Lung (tissue), 12 donors: ENCODE data around the gene CDKN2A. TPM values are rescaled to one million over a fixed set of nuclear protein-coding genes. Genes with fewer than 3 reads are reported as not detected.

Experiments used
- ATAC-seq: fragments of 200-7000 bp; cut with Tn5 transposase; one replicate; pipeline ENCODE4 v1.9.1; 2020; ENCODE audit warnings: moderate number of reproducible peaks; ENCODE audit not compliant: insufficient read depth, low FRiP score
- DNase-seq, 3 donors: peaks; one replicate each; pipeline ENCODE4 v3.0.0-alpha.2; 2013 to 2017
- H3K27ac ChIP-seq, 2 donors: one replicate each; pipeline ENCODE4 v1.5.1; 2013; ENCODE audit warnings: mild to moderate bottlenecking in 2 of 2, moderate library complexity in 2 of 2, control low read depth in 1 of 2, inconsistent platforms in 1 of 2, low read depth in 1 of 2, low read length in 1 of 2
- H3K27me3 ChIP-seq, 3 donors: one replicate each; pipeline ENCODE4 v1.5.1; 2013; ENCODE audit warnings: low read length in 2 of 3; ENCODE audit not compliant: control insufficient read depth in 3 of 3, insufficient read depth in 3 of 3
- H3K36me3 ChIP-seq, 4 donors: one replicate each; pipeline ENCODE4 v1.5.1; 2013; ENCODE audit warnings: low read length in 4 of 4, mild to moderate bottlenecking in 1 of 4, moderate library complexity in 1 of 4; ENCODE audit not compliant: control insufficient read depth in 4 of 4, insufficient read depth in 4 of 4
- H3K4me1 ChIP-seq, 5 donors: one replicate each; pipeline ENCODE4 v1.5.1; 2013; ENCODE audit warnings: low read length in 5 of 5, mild to moderate bottlenecking in 2 of 5, moderate library complexity in 1 of 5; ENCODE audit not compliant: control insufficient read depth in 5 of 5, insufficient read depth in 5 of 5
- H3K4me3 ChIP-seq: one replicate; pipeline ENCODE4 v1.5.1; 2013; ENCODE audit warnings: mild to moderate bottlenecking, control low read depth, moderate library complexity
- H3K9ac ChIP-seq, 2 donors: one replicate each; pipeline ENCODE4 v1.5.1; 2013; ENCODE audit warnings: low read length in 2 of 2, control low read depth in 1 of 2; ENCODE audit not compliant: insufficient read depth in 1 of 2
- H3K9me3 ChIP-seq, 4 donors: one replicate each; pipeline ENCODE4 v1.5.1; 2013; ENCODE audit warnings: low read length in 3 of 4, mild to moderate bottlenecking in 1 of 4, moderate library complexity in 1 of 4; ENCODE audit not compliant: control insufficient read depth in 4 of 4, insufficient read depth in 3 of 4
- CTCF ChIP-seq: IDR thresholded peaks from 2 replicates; pipeline ENCODE4 v1.5.1; 2012; ENCODE audit warnings: mild to moderate bottlenecking; ENCODE audit errors: control extremely low read depth, extremely low read depth
- WGBS, 2 donors: extraction: QIAGEN DNeasy Blood & Tissue Kit; methylation state at CpG; one replicate each; pipeline ENCODE4 v1.1.7; 2013; 5-methylcytosine and 5-hydroxymethylcytosine counted together
- polyA plus RNA-seq, 2 donors: library from polyadenylated mRNA; stranded (reverse); fragments of 200-250 nt; gene quantifications; one replicate each; pipeline ENCODE4 v1.2.1, GENCODE V29; 2013
- total RNA-seq, 2 donors: library from RNA; depleted of rRNA in 1 of 2; stranded (reverse); fragments of >200 nt in 1 of 2; gene quantifications; one replicate each; pipeline ENCODE4 v1.2.1, GENCODE V29; 2014 to 2021
- donor health status: control.
- donor health status: control.
- donor health status: Bipolar disorder and iron deficiency.
- donor health status: healthy.
- donor health status: DM: yes; HTN: yes; CAD: no.

The CDKN2A gene
- total and polyA plus RNA-seq, 4 donors = 0.54 to 4.8 (median 1.1) TPM

DNA sequence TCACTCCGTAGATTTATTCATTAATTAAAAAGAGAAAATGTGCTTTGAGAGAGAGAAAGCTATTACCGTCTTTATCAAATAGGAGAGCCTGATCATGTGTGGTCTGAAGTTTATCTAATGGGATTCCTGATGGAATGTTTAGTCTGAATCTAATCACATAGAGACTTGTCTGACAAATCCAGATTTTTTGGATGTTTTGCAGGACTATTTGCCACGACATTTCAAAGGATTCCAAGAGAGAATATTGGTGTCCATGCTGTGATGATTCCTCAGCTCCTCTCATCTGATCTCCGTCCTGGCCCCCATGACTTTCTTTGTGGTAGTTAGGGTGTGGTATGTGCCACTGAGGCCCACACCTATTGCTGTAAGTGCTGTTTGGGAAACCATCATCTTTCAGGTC lies 35.0 kb upstream of the CDKN2A start:
- H3K9ac ChIP-seq = no peak overlapping the region
- H3K36me3 ChIP-seq = no peaks in the 10 kb centered on the region
- TF ChIP-seq CTCF = no peak
- ATAC-seq = no peak
- DNase-seq = no peak
- no peak overlapping the region for H3K27ac ChIP-seq
- 73 to 79% methylated on average over 4 of the region's 4 CpGs for WGBS, 2 donors
- peaks cover 0 to 1% (median 0%) of the 10 kb centered on the region in 5 donors for H3K4me1 ChIP-seq
- no peak overlapping the region for H3K4me3 ChIP-seq
- no peaks in the 10 kb centered on the region for H3K27me3 ChIP-seq
- no peaks in the 10 kb centered on the region for H3K9me3 ChIP-seq

DNA sequence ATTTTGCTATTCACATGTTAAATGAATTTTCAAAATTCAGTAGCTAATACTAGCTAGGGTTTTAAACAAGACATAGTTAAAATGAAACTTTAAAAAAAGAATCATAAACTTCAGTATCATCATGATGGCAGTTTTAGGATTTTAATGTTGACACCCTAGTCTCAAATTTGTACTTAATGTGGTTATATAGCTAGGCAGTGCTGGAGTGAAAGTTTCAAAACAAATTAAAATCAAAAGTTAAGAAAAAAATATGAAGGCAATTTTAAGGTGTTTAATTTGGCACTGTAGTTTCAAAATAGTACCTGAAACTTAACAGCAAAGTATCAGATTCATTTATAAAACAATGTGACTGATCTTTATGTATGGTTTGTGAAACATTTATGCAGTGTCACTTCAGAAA lies 34.2 kb upstream of the CDKN2A start:
- H3K27me3 ChIP-seq = no peaks in the 10 kb centered on the region
- DNase-seq = no peak
- H3K36me3 ChIP-seq = no peaks in the 10 kb centered on the region
- no peak for TF ChIP-seq CTCF
- H3K9ac ChIP-seq = no peak overlapping the region
- no peak for ATAC-seq
- no peaks in the 10 kb centered on the region for H3K9me3 ChIP-seq
- H3K4me3 ChIP-seq = no peak overlapping the region
- H3K4me1 ChIP-seq = peaks cover 0 to 1% (median 0%) of the 10 kb centered on the region in 5 donors
- no peak overlapping the region for H3K27ac ChIP-seq

GRCh38 chr9:22026696-22027095 lies 32.5 kb upstream of the CDKN2A start:
- no peaks in the 10 kb centered on the region for H3K9me3 ChIP-seq
- no peaks in the 10 kb centered on the region for H3K27me3 ChIP-seq
- 49 to 51% methylated on average over 6 of the region's 6 CpGs for WGBS, 2 donors
- H3K4me3 ChIP-seq = no peak overlapping the region
- H3K4me1 ChIP-seq = peaks cover 0 to 1% (median 0%) of the 10 kb centered on the region in 5 donors
- no peak overlapping the region for H3K27ac ChIP-seq
- TF ChIP-seq CTCF = no peak
- ATAC-seq = no peak
- no peak for DNase-seq
- no peaks in the 10 kb centered on the region for H3K36me3 ChIP-seq
- no peak overlapping the region for H3K9ac ChIP-seq

- TF ChIP-seq CTCF = no peak
- DNase-seq = no peak
- Histone ChIP-seq H3K4me3 (no peak overlapping the region), H3K9ac (no peak overlapping the region), H3K4me1 (peaks cover 0 to 1% (median 0%) of the 10 kb centered on the region in 5 donors), H3K27me3 (no peaks in the 10 kb centered on the region), H3K36me3 (no peaks in the 10 kb centered on the region), H3K27ac (no peak overlapping the region), H3K9me3 (no peaks in the 10 kb centered on the region)
- WGBS, 2 donors = 95 to 96% methylated on average over 3 of the region's 3 CpGs
- no peak for ATAC-seq
These were observed 28.2 kb upstream of the CDKN2A start for GRCh38 chr9:22022396-22022795.
